Glomerular visceral epithelial cell (primary cell): ENCODE data around the gene KIF1A.

ENCODE experiments used
- DNase-seq: peaks from one replicate; pipeline ENCODE4 v3.0.0-alpha.2; 2016; ENCODE audit errors: extremely low spot score

Gene KIF1A

DNA sequence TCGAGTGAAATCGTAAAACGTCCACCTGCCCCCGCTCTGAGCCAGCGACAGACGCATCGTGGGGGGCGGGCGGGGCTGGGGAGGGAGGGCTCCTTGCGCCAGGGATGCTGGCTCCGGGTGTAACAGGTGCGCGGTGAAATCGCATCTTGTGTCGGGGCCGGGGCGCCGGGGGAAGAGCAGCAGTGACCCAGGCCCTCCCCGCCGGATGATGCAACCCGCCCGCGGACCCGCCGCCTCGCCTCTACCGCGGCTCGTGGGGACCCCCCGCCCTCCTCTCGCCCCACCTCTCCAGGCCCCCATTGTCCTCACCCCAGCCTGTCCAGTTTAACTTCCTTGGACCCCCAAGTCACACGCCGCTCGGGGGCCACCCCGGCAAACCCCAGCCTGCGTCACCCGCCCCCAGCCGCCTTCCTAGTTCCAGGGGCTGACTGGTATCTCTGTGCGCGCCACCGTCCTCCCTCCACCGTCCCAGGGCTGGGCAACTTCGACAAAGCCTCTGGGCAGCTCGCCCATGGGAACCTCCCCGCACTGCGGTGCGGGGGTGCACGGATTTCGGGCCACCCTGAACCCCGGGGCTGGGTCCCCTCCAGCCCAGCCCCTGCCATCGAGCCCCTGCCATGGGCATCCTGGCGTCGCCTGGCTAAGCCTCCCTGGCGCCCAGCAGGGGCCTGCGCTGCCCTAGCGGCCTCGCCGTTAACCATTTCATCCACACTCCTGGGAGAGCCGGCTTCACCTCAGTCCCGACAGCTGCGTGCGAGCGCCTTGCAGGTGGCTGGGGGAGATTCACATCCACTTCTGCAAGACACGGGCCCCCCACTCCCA lies 799 bp upstream of the KIF1A start:
- no peak for DNase-seq

DNA sequence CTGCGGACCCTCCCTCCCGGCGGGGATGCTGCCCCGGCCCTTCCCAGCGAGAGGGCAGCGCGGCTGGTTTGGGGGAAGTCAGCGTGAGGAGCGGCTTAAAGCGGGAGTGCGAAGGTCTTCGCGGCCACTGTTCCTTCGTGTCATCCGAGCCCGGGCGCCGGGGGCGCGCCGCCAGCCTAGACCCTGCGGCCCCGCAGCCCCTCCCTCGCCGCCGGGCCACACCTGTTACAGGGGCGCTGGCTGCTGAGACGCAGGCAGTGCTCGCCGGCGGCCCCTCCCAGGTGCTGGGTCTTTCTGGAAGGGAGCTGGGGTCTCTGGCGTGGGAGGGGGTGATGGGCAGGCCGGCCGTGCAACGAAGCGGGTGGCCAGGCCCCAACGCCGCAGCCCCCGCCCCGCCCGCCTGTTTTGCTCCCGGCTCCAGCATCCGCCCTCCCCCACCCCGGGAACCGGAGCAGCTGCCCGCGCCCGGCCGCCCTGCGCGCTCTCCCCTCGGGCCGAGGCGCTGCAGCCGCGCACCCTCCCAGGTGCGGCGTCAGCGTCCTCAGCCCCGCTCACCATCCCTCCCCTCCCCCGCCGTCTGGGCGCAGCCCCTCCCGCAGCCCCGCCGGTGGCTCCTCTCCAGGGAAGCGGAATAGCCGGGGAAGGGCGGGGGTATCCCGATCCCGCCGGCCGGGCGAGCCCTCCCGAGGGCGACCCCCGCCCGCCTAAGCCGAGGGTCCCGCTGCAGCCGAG lies 727 bp downstream of the KIF1A start:
- no peak for DNase-seq

DNA sequence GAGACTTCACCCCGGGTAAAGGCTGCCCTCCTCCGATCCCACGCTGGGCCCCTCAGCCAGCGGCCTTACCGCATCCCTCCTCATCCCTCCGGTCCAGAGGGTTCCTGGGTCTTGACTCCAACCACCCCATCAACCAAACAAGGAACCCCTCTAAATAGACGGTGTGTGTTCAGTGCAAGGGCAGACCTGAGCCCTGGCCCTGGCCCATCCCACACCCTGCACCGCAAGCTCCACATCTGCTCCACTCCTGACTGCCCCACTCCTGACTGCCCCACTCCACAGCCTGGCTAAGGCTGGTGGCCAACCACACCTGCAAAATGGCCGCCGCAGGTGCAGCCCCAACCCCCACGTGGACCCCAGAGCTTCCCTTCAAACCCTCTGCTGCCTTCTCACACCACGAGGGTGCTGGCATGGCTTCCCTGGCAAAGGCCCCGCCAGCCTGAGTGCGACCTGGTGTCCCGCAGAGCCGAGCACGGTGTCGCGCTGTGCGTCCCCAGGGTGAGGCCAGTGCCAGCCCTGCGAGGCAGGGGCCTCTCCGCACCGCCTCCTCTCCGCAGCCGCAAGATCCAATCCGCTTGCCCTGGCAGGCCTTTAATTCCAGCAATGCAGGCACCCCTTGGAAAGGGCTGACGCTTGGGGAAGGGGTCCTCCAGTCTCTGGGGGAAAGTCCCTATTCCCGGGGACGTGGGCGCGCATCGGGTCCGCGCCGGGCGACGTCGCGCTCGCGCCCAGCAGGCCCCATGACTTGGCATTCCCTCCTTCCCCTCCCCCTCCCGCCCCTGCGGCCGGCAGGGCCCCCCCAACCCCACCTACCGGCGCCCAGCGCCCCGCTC lies 1.5 kb downstream of the KIF1A start:
- DNase-seq: no peak

DNA sequence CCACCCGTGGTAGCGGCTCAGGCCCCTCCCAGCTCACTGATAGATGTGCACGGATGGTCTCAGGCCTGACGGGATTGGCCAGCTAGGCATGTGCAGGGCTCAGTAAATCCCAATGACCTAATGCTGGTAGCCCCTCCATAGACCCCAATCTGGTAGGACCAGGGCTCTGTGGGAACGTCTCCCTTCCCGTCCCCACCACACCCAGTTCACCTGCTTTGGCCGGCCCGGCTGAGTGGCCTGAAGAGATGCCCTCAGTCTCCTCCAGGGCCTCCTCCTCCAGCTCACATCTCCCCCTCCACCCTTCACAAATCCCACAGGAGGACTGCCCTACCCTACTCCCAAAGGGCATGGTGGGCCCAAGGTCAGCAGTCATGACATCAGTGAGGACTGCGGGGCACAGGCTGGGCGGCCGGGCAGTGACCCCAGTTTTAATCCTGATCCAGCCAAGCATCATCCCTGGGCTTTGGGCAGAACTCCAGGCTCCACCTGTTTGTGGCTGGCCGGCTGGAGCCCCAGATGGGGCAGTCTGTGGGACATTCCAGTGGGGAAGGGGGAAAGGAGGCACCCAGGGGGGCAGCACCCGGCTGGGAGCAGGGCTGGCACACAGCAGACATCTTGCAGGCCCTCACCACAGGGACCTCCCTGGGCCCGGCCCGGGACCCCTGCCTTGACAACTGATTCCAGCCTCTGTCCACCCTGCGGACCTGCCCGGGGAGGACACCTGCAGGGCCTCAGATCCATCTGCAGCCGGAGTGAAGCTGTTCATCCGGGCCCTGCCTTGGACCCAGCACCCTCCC lies 2.3 kb downstream of the KIF1A start:
- no peak for DNase-seq

DNA sequence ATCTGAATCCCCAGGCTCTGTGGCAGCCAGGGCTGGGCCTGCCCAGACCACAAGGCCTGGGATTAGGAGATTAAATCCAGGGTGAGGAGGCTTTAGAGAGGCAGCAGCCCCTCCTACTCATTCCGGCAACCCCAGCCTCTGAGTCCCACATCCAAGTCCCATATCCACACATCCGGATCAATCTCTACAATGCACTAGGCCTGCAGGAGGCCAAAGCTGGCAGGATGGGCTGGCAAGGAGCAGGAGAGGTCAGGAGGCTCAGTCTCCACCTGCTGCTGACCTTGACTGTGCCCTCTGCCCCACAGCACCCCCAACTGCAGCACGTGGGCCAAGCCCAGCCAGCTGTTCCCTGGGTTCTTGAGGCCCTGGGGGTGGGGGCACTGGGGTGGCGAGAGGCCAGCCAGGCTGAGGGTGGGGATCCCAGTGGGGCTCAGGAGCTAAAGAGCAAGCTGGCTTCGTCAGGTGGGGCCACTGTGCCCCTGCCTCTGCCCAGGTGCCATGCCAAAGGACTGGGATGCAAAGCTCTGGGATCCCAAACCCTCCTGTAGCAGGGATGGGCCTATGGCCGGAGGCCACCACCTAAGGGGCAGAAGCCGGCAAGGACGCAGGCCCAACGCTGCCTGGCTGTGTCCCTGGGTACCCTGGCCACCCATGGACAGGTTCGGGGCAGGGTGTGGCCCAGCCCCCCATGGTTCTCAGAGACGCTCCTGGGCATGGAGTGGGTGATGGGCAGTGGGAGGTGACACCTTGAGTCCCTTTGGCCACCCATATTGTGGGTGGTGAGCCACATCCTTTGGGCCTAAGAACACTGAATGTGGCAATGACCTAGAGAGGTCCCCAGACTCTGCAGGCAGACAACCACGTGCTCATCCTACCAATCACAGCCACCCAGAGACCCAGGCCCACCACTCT lies 3.2 kb downstream of the KIF1A start:
- no peak for DNase-seq

DNA sequence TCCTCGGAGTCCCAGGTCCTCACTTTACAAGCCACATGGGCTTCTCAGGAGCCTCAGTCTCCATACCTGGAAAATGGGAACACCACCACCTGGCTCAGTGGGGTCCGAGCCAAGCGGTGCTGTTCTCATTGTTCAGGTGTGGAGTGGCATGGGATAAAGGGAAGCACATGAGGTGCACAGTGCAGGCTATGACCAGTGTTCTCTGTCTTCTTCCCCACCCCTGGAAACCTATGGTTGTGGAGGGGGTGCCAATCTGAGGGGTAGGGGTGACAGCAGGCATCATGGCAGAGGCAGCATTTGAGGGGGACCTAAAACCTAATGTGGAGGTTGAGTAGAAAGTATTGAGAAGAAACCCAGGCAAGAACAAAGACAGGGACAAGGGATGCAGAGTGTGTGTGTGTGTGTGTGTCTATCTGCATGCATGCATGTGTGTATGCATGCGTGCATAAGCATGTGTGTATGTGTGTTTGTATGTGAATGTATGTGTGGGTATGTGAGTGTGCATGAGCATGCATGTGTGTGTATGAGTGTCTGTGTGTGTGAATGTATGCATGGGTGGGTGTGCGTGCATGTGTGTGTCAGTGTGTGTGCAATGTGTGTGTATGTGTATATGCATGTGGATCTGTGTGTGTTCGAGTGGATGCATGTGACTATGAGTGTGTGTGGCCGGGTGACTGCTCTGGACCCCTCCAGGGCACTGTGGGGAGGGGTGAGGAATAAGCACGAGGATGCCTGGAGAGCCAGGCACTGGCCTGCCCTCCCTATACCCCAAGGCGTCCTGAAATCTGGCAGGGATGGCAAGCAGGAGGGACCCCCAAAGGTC lies 4.0 kb downstream of the KIF1A start:
- no peak for DNase-seq

DNA sequence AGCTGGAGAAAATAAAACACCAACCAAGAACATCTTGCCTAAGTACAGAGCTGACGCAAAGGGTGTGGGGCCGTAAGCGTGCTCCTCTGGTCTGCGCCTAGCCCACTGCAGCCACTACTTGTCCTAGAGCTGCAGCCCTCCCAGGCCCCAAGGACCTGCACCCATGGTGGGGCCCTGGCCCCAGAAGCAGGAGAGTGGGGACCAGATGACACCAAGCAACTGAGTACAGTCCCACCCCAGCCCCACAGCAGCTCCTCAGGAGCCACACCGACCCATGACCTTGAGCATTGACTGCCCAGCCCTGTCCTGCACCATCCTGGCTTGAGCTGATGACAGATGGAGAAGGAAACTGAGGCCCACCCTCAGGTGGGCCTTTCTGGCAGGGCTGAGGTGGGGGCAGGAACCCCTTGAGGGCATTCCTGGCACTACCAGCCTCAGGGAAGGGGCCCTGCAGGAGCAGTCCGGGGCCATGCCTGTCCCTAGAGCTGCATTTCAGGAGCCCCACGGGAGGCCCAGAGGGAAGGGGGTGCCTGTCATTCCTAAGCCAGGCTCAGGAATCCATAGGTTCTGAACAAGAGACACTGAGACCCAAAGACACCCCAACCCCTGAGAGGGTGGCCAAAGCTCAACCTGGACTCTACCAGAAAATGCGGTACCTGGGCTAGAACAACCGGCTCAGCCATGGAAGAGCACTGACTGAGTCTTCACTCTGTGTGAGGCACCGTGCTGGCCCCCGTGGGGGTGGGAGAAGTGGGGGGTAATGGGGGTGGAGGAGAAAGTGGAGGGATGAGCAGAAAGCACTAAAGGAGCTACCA lies 4.9 kb downstream of the KIF1A start:
- no peak for DNase-seq

DNA sequence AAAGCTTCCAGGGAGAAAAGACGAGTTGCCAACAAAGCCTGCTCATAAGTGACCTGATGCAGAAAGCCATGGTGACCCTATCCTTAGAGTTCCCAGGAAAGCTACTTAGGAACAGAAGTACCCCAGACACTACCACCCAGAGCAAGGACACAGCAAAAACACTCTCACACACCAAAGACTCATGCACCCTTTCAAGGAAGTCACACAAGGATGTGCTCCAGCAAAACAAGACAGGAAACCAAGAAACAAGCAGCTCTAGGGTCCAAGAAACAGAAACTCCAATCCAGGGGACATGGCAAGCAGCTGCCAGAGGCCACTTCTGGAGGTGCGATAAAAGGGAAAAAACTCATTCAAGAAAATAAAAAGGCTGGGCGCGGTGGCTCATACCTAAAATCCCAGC lies 5.7 kb downstream of the KIF1A start:
- no peak for DNase-seq

DNA sequence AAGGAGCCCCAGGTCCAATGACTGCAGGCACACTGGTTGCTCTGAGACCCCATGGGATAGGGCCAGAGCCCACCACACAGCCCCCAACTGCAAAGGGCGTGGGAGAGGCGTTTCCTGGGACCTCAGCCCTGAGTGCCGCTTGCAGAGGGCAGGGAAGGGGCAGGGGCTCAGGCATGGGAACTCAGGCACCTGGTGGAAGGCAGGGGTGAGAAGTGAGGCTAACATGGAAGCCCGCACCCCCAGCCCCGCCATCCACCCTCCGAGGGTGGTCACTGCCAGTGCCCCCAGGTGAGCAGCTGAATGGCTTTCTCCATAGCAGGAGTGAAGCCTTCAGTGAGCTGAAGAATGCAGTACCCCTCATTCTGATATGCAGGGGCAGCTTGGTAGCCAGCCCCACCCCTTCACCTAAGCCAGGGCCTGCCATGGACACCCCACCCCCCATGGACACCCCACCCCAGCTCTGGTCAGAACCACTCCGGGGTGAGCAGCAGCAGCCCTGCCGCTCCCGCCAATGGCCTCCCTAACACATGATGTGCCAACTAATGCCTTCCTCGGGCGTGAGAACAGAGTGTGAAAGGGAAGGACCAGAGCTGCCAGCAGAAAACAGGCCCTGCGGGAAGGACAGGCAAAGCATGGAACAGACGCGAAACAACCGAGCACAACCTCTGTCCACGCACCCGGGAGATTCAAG lies 6.6 kb downstream of the KIF1A start:
- DNase-seq: no peak

DNA sequence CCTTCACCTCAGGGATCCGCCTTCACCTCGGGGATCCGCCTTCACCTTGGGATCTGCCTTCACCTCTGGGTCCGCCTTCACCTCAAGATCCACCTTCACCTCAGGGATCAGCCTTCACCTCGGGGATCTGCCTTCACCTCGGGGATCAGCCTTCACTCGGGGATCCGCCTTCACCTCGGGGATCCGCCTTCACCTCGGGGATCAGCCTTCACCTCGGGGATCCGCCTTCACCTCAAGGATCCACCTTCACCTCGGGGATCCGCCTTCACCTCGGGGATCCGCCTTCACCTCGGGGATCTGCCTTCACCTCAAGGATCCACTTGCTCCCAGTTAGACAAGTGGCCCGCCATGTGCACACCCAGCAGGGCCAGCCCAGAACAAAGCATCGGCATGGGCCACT lies 7.3 kb downstream of the KIF1A start:
- DNase-seq: no peak

DNA sequence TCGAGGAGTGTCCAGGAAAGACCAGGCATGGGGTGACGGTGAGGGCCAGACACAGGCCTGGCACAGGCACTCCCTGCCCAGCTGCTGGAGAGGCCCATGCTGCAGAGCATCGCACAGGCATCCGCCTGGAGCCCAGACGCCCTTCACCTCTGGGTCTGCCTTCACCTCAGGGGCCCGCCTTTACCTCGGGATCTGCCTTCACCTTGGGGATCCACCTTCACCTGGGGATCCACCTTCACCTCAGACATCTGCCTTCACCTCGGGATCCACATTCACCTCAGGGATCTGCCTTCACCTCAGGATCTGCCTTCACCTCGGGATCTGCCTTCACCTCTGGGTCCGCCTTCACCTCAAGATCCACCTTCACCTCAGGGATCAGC lies 7.7 kb downstream of the KIF1A start:
- DNase-seq: no peak

DNA sequence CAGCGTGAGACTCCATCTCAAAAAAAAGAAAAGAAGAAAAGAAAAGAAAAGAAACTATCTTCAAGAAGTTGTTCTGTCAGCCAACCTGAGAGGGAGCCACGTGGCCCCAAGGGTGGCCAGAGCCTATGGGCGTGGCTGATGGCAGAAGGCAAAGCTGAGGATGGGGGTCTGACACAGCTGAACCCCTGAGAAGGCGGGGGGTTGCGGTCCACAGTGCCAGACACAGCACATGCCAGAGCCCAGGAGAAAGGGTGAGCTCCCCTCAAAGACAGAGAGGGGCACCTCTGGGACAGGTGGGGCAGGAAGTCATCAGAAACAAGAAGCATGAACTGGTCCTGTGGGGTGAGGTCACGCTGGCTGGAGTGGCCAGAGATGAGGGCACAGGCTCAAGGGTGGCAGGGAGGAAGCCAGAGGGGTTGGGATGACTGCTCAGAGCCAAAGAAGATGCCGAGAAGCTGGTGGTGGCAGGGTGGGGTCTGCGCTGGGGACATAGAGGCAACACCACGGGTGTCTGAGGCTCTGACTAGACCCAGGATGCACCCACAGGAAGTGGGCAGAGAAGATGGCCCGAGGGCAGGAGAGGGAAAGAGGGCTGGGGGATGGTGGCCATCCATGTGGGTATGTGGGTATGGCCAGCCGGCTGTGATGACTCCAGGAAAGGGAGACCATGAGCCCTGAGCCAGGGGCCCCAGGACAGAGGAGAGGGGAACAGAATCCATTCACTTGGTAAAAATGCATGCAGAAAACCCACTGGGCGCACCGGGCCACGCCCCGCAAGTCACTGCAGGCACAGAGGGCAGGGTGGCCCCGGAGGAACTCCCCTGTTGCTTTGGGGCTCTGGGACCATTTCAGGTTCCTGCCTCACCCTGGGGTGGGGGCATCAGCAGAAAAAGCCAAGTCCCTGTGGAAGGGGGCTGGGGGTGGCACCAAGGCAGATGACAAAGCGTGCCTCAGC lies 8.4 kb downstream of the KIF1A start:
- DNase-seq: no peak

DNA sequence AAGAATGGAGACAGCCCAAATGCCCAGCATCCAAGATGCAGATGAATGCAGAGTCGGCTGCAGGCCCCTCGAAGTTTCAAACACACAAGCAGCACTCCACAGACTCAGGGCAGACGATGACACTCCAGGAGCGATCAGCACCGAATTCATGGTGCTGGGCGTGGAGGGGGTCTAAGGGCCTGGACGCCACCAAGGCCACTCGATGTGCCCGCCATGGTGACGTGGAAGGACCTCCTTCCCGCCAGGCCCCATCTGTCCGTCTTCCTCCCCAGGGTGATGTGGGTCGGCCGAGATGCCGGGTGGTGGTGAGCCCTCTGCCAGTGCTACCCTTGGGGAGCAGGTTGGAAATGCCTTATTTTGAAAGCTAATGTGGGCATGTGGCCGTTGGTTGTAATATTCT lies 9.4 kb downstream of the KIF1A start:
- DNase-seq: no peak

DNA sequence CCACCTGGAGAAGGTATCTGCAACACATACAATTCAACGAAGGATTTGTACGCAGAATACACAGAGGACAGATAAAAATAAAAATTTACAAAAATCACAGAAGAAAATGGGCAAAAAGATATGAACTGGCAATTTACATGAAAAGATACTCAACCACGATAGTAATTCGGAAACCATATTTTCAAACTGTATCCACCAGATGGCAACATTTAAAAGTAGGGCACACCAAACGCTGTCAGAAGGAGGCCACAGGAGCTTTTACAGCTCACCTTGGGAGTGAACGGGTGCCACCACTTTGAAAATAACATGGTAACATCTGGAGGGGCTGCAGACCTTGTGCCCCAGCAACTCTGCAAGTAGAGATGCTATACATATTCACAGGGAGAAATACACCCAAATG lies 9.8 kb downstream of the KIF1A start:
- DNase-seq: no peak

DNA sequence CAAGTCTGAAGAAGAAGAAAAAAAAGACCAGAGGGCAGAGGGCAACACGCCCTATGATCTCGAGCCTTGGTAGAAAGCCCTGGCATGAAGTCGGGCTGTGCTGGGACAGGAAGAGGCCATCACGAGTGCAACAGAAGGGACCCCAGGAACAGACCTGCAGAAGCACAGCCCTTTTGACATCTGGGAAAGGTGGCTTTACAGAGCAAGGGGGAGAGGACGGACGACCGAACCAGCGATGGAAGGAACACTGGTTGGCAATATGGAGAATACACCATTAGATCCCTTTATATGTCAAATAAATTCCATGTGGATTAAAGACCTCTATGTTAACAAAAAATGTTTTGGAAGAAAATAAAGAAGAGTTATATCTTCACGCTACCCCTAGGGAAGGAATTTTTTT lies 10.7 kb downstream of the KIF1A start:
- DNase-seq: no peak

DNA sequence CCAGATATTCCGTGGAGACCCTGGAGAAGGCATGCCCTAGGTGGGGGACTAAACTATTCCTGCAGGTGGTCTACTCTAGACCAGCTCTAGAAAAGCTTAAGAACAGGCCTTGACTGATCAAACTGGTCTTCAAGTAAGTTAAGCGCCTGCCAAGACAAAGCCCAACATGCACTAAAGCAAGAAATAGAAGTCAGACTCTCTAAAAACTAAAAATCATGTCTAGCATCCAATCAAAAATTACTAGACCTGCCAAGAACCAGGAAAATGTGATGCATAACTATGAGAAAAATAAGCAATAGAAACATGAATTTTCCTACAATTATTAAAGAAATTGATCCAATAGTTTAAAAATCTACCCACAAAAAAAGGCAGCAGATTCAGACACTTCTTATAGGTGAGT lies 13.6 kb downstream of the KIF1A start:
- no peak for DNase-seq

DNA sequence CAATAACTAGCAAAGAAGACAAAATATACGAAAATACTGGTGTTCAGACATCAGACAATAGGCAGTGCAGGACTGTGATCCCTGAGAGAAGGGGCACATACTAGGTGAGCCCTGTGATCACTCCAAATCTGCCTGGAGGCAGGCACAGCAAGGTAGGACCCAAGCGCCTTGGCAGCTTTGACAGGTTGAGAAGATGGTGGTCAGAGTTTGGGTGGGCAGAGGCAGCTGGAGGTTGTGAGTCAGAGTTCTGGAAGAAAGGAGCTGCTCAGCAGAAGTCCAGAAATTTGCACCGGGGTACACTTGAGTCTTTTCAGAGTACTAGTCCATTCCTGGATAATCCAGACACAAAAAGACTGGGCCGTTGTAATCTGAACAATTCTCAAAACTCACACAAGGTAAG lies 14.0 kb downstream of the KIF1A start:
- no peak for DNase-seq
